Esophagus mucosa (tissue), 1 donor: ENCODE measurements around the gene WDR87. TPM values are rescaled to one million over a fixed set of nuclear protein-coding genes. Genes with fewer than 3 reads are reported as not detected.

Experiments used
- ATAC-seq: fragments of 200-7000 bp; cut with Tn5 transposase; one replicate; pipeline ENCODE4 v1.9.1; 2020
- total RNA-seq: library from RNA; stranded (reverse); gene quantifications from one replicate; pipeline ENCODE4 v1.2.4, GENCODE V29; 2023
- donor health status: DM: yes; HTN: yes; CAD: no.

Gene WDR87
- not detected for total RNA-seq

- ATAC-seq = peak; percentile 38
Observed at GRCh38 chr19:37905946-37906868, at the start of gene WDR87. Gene WDR87 (minus strand): TSS chr19:37906594. CDS start chr19:37898239, 8,355 bp downstream.

GRCh38 chr19:37955986-37956385 is 49.6 kb upstream of the WDR87 start:
- no peak for ATAC-seq

- no peak for ATAC-seq
Observed at GRCh38 chr19:37954421-37954874, 48.1 kb upstream of the WDR87 start.

- no peak for ATAC-seq
Observed at GRCh38 chr19:37953918-37954303, 47.5 kb upstream of the WDR87 start.

GRCh38 chr19:37953171-37953917 is 47.0 kb upstream of the WDR87 start:
- no peak for ATAC-seq

GRCh38 chr19:37951816-37952210 is 45.4 kb upstream of the WDR87 start:
- ATAC-seq = no peak

- no peak for ATAC-seq
Observed at GRCh38 chr19:37950471-37951175, 44.2 kb upstream of the WDR87 start.

- ATAC-seq = peak; percentile 8
Observed at GRCh38 chr19:37948362-37948761, 42.0 kb upstream of the WDR87 start.

GRCh38 chr19:37947778-37948177 is 41.4 kb upstream of the WDR87 start:
- no peak for ATAC-seq

- no peak for ATAC-seq
Observed at GRCh38 chr19:37946132-37946531, 39.7 kb upstream of the WDR87 start.

GRCh38 chr19:37943480-37943879 is 37.1 kb upstream of the WDR87 start:
- no peak for ATAC-seq

- ATAC-seq = no peak
Observed at GRCh38 chr19:37942516-37942902, 36.1 kb upstream of the WDR87 start.

GRCh38 chr19:37941782-37942515 is 35.6 kb upstream of the WDR87 start:
- ATAC-seq = no peak

GRCh38 chr19:37938353-37938752 is 32.0 kb upstream of the WDR87 start:
- ATAC-seq = no peak

GRCh38 chr19:37936886-37937285 is 30.5 kb upstream of the WDR87 start:
- no peak for ATAC-seq

GRCh38 chr19:37936166-37936565 is 29.8 kb upstream of the WDR87 start:
- ATAC-seq = no peak

GRCh38 chr19:37935341-37935740 is 28.9 kb upstream of the WDR87 start:
- no peak for ATAC-seq

GRCh38 chr19:37933937-37934358 is 27.6 kb upstream of the WDR87 start:
- no peak for ATAC-seq

- ATAC-seq = peak; percentile 44
Observed at GRCh38 chr19:37932985-37933936, 26.9 kb upstream of the WDR87 start.

- ATAC-seq = peak; percentile 83
Observed at GRCh38 chr19:37931881-37932655, 25.7 kb upstream of the WDR87 start.
